ENCODE data around the gene HGS.
"Not testable (repeated sequence)": the region's sequence is repeated elsewhere in the genome, so short reads cannot be mapped to it uniquely, and the experiment has no call there.

Gene HGS

DNA sequence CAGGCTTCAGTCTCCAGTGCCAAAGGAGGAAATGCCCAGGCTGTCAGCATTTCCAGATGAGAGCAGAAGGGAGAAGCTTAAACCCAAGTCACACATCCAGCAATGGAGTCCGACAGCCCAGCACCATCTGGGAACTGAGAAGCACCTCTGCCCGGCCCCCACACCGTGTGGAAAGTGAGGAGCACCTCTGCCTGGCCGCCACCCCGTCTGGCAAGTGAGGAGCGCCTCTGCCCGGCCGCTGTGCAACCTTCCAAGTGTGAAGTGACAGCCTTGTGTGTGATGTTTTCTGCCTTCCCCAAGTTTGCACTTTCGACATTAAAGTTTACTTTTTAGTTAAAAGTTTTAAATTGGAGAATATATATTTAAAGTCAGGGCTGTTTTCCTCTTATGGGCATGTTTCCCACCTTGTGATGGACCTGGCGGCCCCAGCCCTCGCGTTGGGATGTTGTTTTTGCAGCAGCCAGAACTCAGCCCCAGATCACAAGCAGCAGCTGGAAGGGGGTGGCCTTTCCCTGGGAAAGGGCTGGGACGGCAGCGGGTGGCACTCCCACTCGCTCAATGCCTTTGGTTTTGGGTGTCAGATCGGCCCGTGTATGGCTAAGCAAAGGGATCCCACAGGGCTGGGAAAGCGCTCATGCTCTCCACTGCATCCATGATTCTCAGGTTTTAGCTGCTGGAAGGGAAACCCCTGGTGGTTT, 10.1 kb upstream of the HGS start:
- no peak for TF ChIP-seq CTCF (IDR thresholded peaks at IDR 0.05; ENCODE audit: poor library complexity, severe bottlenecking)
- ATAC-seq (ENCODE audit: low read depth) (no peak), DNase-seq (ENCODE audit: low spot score) (no peak)
- no peaks in the 10 kb centered on the region for H3K27me3 ChIP-seq (ENCODE audit: insufficient read depth, poor library complexity, severe bottlenecking)
- peaks cover 59% of the 10 kb centered on the region for H3K36me3 ChIP-seq (ENCODE audit: low read depth)
- H3K4me1 ChIP-seq (ENCODE audit: insufficient read depth, poor library complexity, severe bottlenecking), result no peaks in the 10 kb centered on the region
- no peak overlapping the region for H3K27ac ChIP-seq (ENCODE audit: poor library complexity, severe bottlenecking)
- no peak overlapping the region for H3K4me3 ChIP-seq (ENCODE audit: severe bottlenecking)
- H3K9me3 ChIP-seq (ENCODE audit: severe bottlenecking), result no peaks in the 10 kb centered on the region

DNA sequence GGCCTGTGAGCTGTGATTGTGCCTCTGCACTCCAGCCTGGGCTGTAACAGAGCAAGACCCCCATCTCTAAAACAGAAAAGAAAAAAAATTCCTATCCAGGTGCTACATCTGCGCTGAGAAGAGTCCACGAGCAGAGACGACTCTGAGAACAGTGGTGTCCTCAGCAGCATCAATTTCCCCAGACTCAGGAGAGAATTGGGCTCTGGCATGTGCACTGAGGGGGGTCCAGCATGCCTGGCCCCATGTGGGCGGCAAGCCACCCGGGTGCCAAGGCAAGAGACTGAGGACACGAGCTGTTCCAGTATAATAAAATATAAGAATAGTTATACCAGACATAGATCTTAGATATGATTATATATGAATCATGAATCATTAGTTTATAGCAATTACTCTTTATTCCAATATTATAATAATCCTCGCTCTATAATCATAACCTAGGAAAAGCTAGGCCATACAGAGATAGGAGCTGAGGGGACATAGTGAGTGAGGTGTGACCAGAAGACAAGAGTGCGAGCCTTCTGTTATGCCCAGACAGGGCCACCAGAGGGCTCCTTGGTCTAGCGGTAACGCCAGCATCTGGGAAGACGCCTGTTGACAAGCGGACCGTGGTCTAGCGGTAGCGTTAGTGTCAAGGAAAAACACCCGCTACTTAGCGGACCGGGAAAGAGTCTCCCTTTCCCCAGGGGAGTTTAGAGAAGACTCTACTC, 8.1 kb upstream of the HGS start:
- H3K4me1 ChIP-seq (ENCODE audit: insufficient read depth, poor library complexity, severe bottlenecking); H3K9me3 ChIP-seq (ENCODE audit: severe bottlenecking); H3K27me3 ChIP-seq (ENCODE audit: insufficient read depth, poor library complexity, severe bottlenecking); ATAC-seq (ENCODE audit: low read depth); H3K4me3 ChIP-seq (ENCODE audit: severe bottlenecking); H3K27ac ChIP-seq (ENCODE audit: poor library complexity, severe bottlenecking); DNase-seq (ENCODE audit: low spot score): not testable (repeated sequence)
- peaks cover 40% of the 10 kb centered on the region for H3K36me3 ChIP-seq (ENCODE audit: low read depth)
- peak; percentile 66 for TF ChIP-seq CTCF (IDR thresholded peaks at IDR 0.05; ENCODE audit: poor library complexity, severe bottlenecking)

DNA sequence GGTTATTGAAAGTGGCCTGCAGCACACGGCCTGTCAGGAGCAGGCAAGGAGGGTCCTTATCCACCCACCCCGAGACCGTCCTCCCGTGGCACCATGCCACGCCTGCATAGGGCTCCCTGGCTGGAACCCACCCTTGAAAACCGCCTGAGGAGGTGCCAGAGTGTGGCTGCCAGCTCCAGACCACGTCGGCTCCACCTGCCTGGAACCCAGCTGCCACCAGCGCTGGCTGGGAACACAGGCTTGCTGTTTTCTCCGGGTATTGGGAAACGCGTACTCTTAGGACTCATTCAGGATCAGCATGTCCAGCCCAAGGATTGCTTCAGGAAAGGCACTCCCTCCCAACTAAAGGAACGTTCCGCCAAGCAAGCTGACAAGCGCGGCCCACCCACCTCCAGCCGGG, 6.9 kb upstream of the HGS start:
- H3K36me3 ChIP-seq (ENCODE audit: low read depth), result peaks cover 27% of the 10 kb centered on the region

DNA sequence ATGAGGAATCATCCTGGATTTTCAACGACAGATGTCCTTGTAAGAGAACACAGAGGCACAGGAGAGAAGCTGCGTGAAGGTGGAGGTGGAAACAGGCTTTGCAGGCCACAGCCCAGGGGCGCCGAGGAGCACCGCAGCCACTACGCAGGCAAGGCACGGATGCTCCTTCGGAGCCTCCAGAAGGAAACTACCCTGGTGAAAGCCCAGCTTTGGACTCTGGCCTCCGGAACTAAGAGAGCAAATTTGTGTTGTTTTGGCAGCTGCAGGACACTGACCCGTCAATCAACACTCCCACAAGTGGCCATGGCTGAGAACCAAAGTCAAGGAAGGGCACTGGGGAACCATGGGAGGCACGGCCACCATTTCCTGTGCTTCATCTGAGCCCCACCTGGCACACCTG, 3.7 kb upstream of the HGS start:
- H3K27me3 ChIP-seq (ENCODE audit: insufficient read depth, poor library complexity, severe bottlenecking), result no peaks in the 10 kb centered on the region
- no peak overlapping the region for H3K27ac ChIP-seq (ENCODE audit: poor library complexity, severe bottlenecking)
- ATAC-seq (ENCODE audit: low read depth) (no peak), DNase-seq (ENCODE audit: low spot score) (no peak)
- H3K36me3 ChIP-seq (ENCODE audit: low read depth), result peaks cover 5% of the 10 kb centered on the region
- TF ChIP-seq CTCF (IDR thresholded peaks at IDR 0.05; ENCODE audit: poor library complexity, severe bottlenecking), result no peak
- peaks cover 6% of the 10 kb centered on the region for H3K4me1 ChIP-seq (ENCODE audit: insufficient read depth, poor library complexity, severe bottlenecking)
- no peak overlapping the region for H3K4me3 ChIP-seq (ENCODE audit: severe bottlenecking)
- no peaks in the 10 kb centered on the region for H3K9me3 ChIP-seq (ENCODE audit: severe bottlenecking)

More for the DNA sequence above, 6.9 kb upstream of the HGS start:
- H3K9me3 ChIP-seq (ENCODE audit: severe bottlenecking), result no peaks in the 10 kb centered on the region
- no peaks in the 10 kb centered on the region for H3K4me1 ChIP-seq (ENCODE audit: insufficient read depth, poor library complexity, severe bottlenecking)
- H3K27ac ChIP-seq (ENCODE audit: poor library complexity, severe bottlenecking), result no peak overlapping the region
- TF ChIP-seq CTCF (IDR thresholded peaks at IDR 0.05; ENCODE audit: poor library complexity, severe bottlenecking), result no peak
- 0 out of 3 replicates have a peak, but pooled peaks have one; percentile 12 for ATAC-seq (ENCODE audit: low read depth)
- no peak for DNase-seq (ENCODE audit: low spot score)
- no peaks in the 10 kb centered on the region for H3K27me3 ChIP-seq (ENCODE audit: insufficient read depth, poor library complexity, severe bottlenecking)
- H3K4me3 ChIP-seq (ENCODE audit: severe bottlenecking), result no peak overlapping the region

GRCh38 chr17:81681672-81682071, 2.1 kb upstream of the HGS start:
- DNase-seq (ENCODE audit: low spot score) (no peak), ATAC-seq (ENCODE audit: low read depth) (no peak)
- Histone ChIP-seq H3K27ac (ENCODE audit: poor library complexity, severe bottlenecking) (no peak overlapping the region), H3K27me3 (ENCODE audit: insufficient read depth, poor library complexity, severe bottlenecking) (no peaks in the 10 kb centered on the region), H3K4me3 (ENCODE audit: severe bottlenecking) (no peak overlapping the region), H3K9me3 (ENCODE audit: severe bottlenecking) (no peaks in the 10 kb centered on the region), H3K4me1 (ENCODE audit: insufficient read depth, poor library complexity, severe bottlenecking) (peaks cover 7% of the 10 kb centered on the region), H3K36me3 (ENCODE audit: low read depth) (peaks cover 13% of the 10 kb centered on the region)
- TF ChIP-seq CTCF (IDR thresholded peaks at IDR 0.05; ENCODE audit: poor library complexity, severe bottlenecking), result no peak

Measured in RWPE2 (cell line).